HL-60 (cell line): ENCODE results near the gene SYTL2.

Experiments used
- DNase-seq, 2 experiments: peaks; one replicate each; pipeline ENCODE4 v3.0.0-alpha.2; 2010 to 2020; ENCODE audit warnings: low read depth in 1 of 2, low spot score in 1 of 2
- H3K27ac ChIP-seq: fragments of 250-450 bp; sonication (Bioruptor Pico); replicated peaks from 2 replicates; pipeline ENCODE4 v1.5.1; 2020; ENCODE audit warnings: mild to moderate bottlenecking, moderate library complexity
- H3K27me3 ChIP-seq: fragments of 250-450 bp; sonication (Bioruptor Pico); 2 replicates; pipeline ENCODE4 v1.5.1; 2021; ENCODE audit warnings: mild to moderate bottlenecking, moderate library complexity; ENCODE audit not compliant: insufficient read depth, poor library complexity, severe bottlenecking
- H3K4me3 ChIP-seq: replicated peaks from 2 replicates; pipeline ENCODE4 v1.5.1; 2011; ENCODE audit warnings: mild to moderate bottlenecking, control low read depth, low read length; ENCODE audit not compliant: insufficient read depth
- CTCF ChIP-seq: IDR thresholded peaks from one replicate; pipeline ENCODE4 v1.5.1; 2011; ENCODE audit warnings: low read length, control low read depth, inconsistent platforms; ENCODE audit not compliant: insufficient read depth
- GABPA ChIP-seq: IDR thresholded peaks from 2 replicates; pipeline ENCODE4 v1.6.1; 2012; ENCODE audit warnings: low read depth
- POLR2AphosphoS5 ChIP-seq: IDR thresholded peaks from 2 replicates; pipeline ENCODE4 v1.6.1; 2012; ENCODE audit warnings: low read depth
- REST ChIP-seq: IDR thresholded peaks from 2 replicates; pipeline ENCODE4 v1.6.1; 2012; ENCODE audit warnings: low read depth; ENCODE audit not compliant: insufficient replicate concordance
- SPI1 ChIP-seq: IDR thresholded peaks from 2 replicates; pipeline ENCODE4 v1.6.1; 2012; ENCODE audit warnings: low read depth, mild to moderate bottlenecking, borderline replicate concordance

Gene SYTL2

GRCh38 chr11:85704967-85705366 is 106.0 kb downstream of the SYTL2 start:
- H3K4me3 ChIP-seq, result no peak overlapping the region
- H3K27me3 ChIP-seq, result peaks cover 2% of the 10 kb centered on the region
- DNase-seq, result no peak
- TF ChIP-seq REST, result no peak
- no peak for TF ChIP-seq SPI1
- no peak for TF ChIP-seq CTCF
- TF ChIP-seq GABPA, result no peak
- no peak for TF ChIP-seq POLR2AphosphoS5
- H3K27ac ChIP-seq, result no peak overlapping the region

GRCh38 chr11:85699957-85700741 is 110.8 kb downstream of the SYTL2 start:
- Histone ChIP-seq H3K27ac (no peak overlapping the region), H3K4me3 (no peak overlapping the region), H3K27me3 (no peaks in the 10 kb centered on the region)
- TF ChIP-seq SPI1 (no peak), REST (no peak), GABPA (no peak), CTCF (no peak), POLR2AphosphoS5 (no peak)
- DNase-seq, result no peak

- no peak for DNase-seq
- Histone ChIP-seq H3K27me3 (no peaks in the 10 kb centered on the region), H3K4me3 (no peak overlapping the region), H3K27ac (no peak overlapping the region)
- TF ChIP-seq POLR2AphosphoS5 (no peak), SPI1 (no peak), REST (no peak), CTCF (no peak), GABPA (no peak)
Measured at GRCh38 chr11:85698195-85698594, 112.7 kb downstream of the SYTL2 start.
